HepG2 (cell line): ENCODE data around the gene ATP7B. TPM values are rescaled to one million over a fixed set of nuclear protein-coding genes. Genes with fewer than 3 reads are reported as not detected.

ENCODE experiments used
- CENPT ChIP-seq: sonication (generic); formaldehyde crosslinking; IDR thresholded peaks from 2 replicates; pipeline ENCODE4 v1.8.0; 2022; ENCODE audit warnings: low read depth, mild to moderate bottlenecking, moderate library complexity, missing genetic modification reagents
- ELF3 ChIP-seq: IDR thresholded peaks from 2 replicates; pipeline ENCODE4 v1.6.1; 2016; ENCODE audit warnings: missing genetic modification reagents, missing compliant biosample characterization
- KLF11 ChIP-seq: IDR thresholded peaks from 2 replicates; pipeline ENCODE4 v1.6.1; 2016; ENCODE audit warnings: missing compliant biosample characterization
- KLF16 ChIP-seq, 2 experiments: sonication (generic) in 1 of 2; formaldehyde crosslinking in 1 of 2; IDR thresholded peaks; 2 replicates each; pipeline versions ENCODE4 v1.6.1 to v1.8.0; 2016 to 2023; ENCODE audit warnings: missing genetic modification reagents in 2 of 2, missing compliant biosample characterization in 1 of 2
- MIER3 ChIP-seq: IDR thresholded peaks from 2 replicates; pipeline ENCODE4 v1.6.1; 2016; ENCODE audit warnings: missing compliant biosample characterization, borderline replicate concordance
- NFATC3 ChIP-seq: sonication (generic); formaldehyde crosslinking; IDR thresholded peaks from 2 replicates; pipeline ENCODE4 v1.5.1; 2020; ENCODE audit warnings: mild to moderate bottlenecking, missing genetic modification reagents
- PPARG ChIP-seq: conservative IDR thresholded peaks from 2 replicates; pipeline ENCODE4 v1.6.1; 2016; ENCODE audit warnings: missing biosample characterization, missing genetic modification reagents
- THYN1 ChIP-seq: sonication (generic); formaldehyde crosslinking; IDR thresholded peaks from 2 replicates; pipeline ENCODE4 v1.8.1; 2023; ENCODE audit warnings: low read depth, mild to moderate bottlenecking, moderate library complexity, missing genetic modification reagents, borderline replicate concordance
- ZMYM3 ChIP-seq: sonication (generic); formaldehyde crosslinking; IDR thresholded peaks from 2 replicates; pipeline ENCODE4 v1.5.1; 2020; ENCODE audit warnings: mild to moderate bottlenecking, missing genetic modification reagents
- ZNF17 ChIP-seq: sonication (generic); formaldehyde crosslinking; IDR thresholded peaks from 2 replicates; pipeline ENCODE4 v1.5.0; 2020; ENCODE audit warnings: mild to moderate bottlenecking, missing genetic modification reagents
- ZNF235 ChIP-seq: sonication (generic); formaldehyde crosslinking; IDR thresholded peaks from 2 replicates; pipeline ENCODE4 v1.8.1; 2023; ENCODE audit warnings: mild to moderate bottlenecking, missing genetic modification reagents, borderline replicate concordance
- ZNF24 ChIP-seq: fragments of 450-650 bp; IDR thresholded peaks from 2 replicates; pipeline ENCODE4 v1.6.1; 2017; ENCODE audit warnings: antibody characterized with exemption, mild to moderate bottlenecking
- polyA plus RNA-seq, 8 experiments: library from polyadenylated mRNA; depleted of rRNA in 3 of 8; stranded (reverse) in 7 of 8; unstranded in 1 of 8; fragments of >200 nt; fragmentation: Illumina TruSeq in 4 of 8; extraction: Trizol in 4 of 8; gene quantifications; 2 replicates each; pipeline versions ENCODE4 v1.2.1 to v1.2.3, GENCODE V29; 2011 to 2016; ENCODE audit warnings: low read depth in 4 of 8, missing spikeins in 1 of 8, mixed read lengths in 1 of 8; ENCODE audit not compliant: insufficient read depth in 1 of 8
- total RNA-seq, 5 experiments: library from RNA; depleted of rRNA; stranded (reverse); fragments of >200 nt; fragmentation: Illumina TruSeq; extraction: Trizol; gene quantifications; 2 replicates each; pipeline ENCODE4 v1.2.3, GENCODE V29; 2016; ENCODE audit warnings: low read depth in 1 of 5
- TF ChIP-seq, protein P1 (sequence below): sonication (generic); formaldehyde crosslinking; conservative IDR thresholded peaks from 2 replicates; pipeline ENCODE4 v1.4.0; 2020; ENCODE audit warnings: mild to moderate bottlenecking, missing genetic modification reagents, moderate library complexity
- TF ChIP-seq, protein P2 (sequence below): sonication (generic); formaldehyde crosslinking; IDR thresholded peaks from 2 replicates; pipeline ENCODE4 v1.8.1; 2022; ENCODE audit warnings: mild to moderate bottlenecking, missing genetic modification reagents
- TF ChIP-seq, protein P3 (sequence below): sonication (generic); formaldehyde crosslinking; IDR thresholded peaks from 2 replicates; pipeline ENCODE4 v1.5.0; 2020; ENCODE audit warnings: missing genetic modification reagents

The ATP7B gene
- total and polyA plus RNA-seq, 2 of the 13 experiments (the other 11 are each of a cell fraction or from before 2014, with no cell fraction given) = 31.8 to 57.4 TPM

DNA sequence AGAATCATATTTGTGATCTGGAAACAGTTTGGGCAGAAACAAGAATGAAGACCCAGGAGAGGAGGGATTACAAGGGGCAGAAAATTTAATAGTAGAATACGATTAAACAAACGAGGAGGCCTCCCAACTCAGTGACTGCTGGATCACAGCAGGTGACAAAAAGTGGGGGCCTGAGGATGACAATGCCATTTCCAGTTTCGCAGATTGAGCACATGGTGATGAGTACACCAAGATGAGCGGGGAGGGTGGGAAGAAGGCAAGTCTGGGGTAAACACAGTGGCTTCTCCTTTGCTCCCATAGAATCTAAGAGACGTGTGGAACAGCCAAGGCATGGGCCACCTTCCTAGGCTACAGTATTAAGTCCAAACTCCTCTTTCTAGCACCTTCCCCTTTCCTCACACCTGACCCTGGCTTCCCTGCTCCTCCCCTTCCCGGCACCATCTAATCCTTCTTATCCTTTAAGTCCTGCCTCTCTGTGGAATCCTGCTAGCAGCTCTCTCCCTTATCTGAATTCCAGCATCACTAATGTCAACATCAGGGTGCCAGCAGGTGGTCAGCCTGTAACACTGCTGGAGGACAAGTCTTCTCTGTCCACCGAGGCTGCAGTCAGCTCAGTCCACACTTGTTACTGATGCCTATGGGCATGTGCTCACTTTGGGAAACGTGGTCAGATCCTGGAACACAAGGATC lies 13.5 kb downstream of the ATP7B start (continued):
- TF ChIP-seq ELF3 (CRISPR knock-in tag) = peak; percentile 62
- TF ChIP-seq, protein P1, sequence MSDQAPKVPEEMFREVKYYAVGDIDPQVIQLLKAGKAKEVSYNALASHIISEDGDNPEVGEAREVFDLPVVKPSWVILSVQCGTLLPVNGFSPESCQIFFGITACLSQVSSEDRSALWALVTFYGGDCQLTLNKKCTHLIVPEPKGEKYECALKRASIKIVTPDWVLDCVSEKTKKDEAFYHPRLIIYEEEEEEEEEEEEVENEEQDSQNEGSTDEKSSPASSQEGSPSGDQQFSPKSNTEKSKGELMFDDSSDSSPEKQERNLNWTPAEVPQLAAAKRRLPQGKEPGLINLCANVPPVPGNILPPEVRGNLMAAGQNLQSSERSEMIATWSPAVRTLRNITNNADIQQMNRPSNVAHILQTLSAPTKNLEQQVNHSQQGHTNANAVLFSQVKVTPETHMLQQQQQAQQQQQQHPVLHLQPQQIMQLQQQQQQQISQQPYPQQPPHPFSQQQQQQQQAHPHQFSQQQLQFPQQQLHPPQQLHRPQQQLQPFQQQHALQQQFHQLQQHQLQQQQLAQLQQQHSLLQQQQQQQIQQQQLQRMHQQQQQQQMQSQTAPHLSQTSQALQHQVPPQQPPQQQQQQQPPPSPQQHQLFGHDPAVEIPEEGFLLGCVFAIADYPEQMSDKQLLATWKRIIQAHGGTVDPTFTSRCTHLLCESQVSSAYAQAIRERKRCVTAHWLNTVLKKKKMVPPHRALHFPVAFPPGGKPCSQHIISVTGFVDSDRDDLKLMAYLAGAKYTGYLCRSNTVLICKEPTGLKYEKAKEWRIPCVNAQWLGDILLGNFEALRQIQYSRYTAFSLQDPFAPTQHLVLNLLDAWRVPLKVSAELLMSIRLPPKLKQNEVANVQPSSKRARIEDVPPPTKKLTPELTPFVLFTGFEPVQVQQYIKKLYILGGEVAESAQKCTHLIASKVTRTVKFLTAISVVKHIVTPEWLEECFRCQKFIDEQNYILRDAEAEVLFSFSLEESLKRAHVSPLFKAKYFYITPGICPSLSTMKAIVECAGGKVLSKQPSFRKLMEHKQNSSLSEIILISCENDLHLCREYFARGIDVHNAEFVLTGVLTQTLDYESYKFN = peak; percentile 79
- no peak for TF ChIP-seq KLF11 (CRISPR knock-in tag)
- no peak; the same call in 1 of the 2 replicates for TF ChIP-seq PPARG (CRISPR knock-in tag)
- no peak for TF ChIP-seq ZNF24
- no peak for TF ChIP-seq CENPT (CRISPR knock-in tag)
- TF ChIP-seq NFATC3 (CRISPR knock-in tag) = no peak
- no peak for TF ChIP-seq ZNF235 (CRISPR knock-in tag)
- 0 out of 2 replicates have a peak, but pooled peaks have one; percentile 28 for TF ChIP-seq THYN1
- no peak for TF ChIP-seq ZMYM3 (CRISPR knock-in tag)
- TF ChIP-seq MIER3 (CRISPR knock-in tag) = 0 out of 2 replicates have a peak, but pooled peaks have one; percentile 49
- TF ChIP-seq, protein P2, sequence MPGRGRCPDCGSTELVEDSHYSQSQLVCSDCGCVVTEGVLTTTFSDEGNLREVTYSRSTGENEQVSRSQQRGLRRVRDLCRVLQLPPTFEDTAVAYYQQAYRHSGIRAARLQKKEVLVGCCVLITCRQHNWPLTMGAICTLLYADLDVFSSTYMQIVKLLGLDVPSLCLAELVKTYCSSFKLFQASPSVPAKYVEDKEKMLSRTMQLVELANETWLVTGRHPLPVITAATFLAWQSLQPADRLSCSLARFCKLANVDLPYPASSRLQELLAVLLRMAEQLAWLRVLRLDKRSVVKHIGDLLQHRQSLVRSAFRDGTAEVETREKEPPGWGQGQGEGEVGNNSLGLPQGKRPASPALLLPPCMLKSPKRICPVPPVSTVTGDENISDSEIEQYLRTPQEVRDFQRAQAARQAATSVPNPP (CRISPR knock-in tag) = no peak
- TF ChIP-seq ZNF17 (CRISPR knock-in tag) = no peak
- TF ChIP-seq, protein P3, sequence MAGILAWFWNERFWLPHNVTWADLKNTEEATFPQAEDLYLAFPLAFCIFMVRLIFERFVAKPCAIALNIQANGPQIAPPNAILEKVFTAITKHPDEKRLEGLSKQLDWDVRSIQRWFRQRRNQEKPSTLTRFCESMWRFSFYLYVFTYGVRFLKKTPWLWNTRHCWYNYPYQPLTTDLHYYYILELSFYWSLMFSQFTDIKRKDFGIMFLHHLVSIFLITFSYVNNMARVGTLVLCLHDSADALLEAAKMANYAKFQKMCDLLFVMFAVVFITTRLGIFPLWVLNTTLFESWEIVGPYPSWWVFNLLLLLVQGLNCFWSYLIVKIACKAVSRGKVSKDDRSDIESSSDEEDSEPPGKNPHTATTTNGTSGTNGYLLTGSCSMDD (CRISPR knock-in tag) = no peak
- TF ChIP-seq KLF16 (CRISPR knock-in tag; IDR thresholded peaks at IDR 0.05) = peak in 1 of 2 experiments; percentile 45; a peak in 1 of 4 replicates
